Loucy (cell line): ENCODE results near the gene TMEM126A.

Source experiments
- CTCF ChIP-seq: fragments of 200-600 bp; sonication (generic); conservative IDR thresholded peaks from 2 replicates; pipeline ENCODE4 v1.5.1; 2014; ENCODE audit warnings: mild to moderate bottlenecking, antibody characterized with exemption, low read length
- EZH2phosphoT487 ChIP-seq: fragments of 200-600 bp; IDR thresholded peaks from 2 replicates; pipeline ENCODE4 v1.6.1; 2018; ENCODE audit warnings: antibody characterized with exemption, mild to moderate bottlenecking, moderate library complexity, borderline replicate concordance

DNA sequence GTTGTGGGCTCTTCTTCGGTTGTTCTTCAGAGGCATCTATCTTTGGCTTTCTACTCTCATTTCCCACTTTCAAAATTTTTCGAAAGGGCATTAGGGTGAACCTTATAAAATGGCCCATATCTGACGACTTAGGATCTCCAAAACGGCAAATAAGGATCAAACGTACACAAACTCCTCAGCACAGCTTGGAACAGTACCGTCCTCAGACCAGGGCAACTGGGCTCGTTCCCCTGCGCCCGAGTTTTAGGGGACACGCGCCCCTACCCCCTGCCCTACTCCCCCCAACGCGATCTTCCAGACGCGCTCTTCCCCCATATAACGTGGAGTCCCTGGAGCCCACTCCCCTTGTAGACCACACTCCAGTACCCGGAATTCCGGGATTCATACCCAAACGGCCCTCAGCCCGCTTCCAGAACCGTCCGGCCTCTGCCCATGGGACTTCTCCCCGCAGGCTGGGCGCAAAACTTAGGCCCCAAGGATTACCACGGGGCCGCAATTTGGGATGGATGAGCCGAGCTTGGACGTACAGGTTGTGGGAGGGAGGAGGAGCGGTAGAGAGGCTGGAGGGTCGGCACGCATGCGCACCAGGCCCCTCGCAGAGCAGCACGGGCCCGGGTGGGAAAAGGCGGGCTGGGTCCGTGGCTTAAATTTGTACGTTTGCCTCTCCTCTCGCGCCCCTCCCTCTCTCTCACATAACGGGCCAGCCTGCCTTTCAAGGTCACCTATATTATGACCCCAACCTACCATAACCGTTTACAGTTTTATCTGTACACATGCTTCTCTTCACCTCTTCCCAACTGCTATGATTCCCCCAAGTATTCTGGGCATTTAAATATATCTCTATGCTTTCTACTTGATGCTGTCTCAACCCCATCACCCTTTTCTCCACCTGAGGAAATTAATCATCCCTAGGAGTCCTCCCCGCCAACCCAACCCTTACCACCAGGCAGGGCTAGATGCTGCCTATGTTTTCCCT is 34.9 kb downstream of the TMEM126A start:
- TF ChIP-seq CTCF (no peak), EZH2phosphoT487 (no peak)
